Heart left ventricle (tissue), 16 donors: ENCODE data around the gene MLC1. TPM values are rescaled to one million over a fixed set of nuclear protein-coding genes. Genes with fewer than 3 reads are reported as not detected.
A peak's percentile ranks its signal among the peaks of the same experiment; 100 is the strongest.

Experiments used
- ATAC-seq, 4 donors: fragments of 200-7000 bp; cut with Tn5 transposase; one replicate each; pipeline ENCODE4 v1.9.1; 2020 to 2022; ENCODE audit warnings: moderate library complexity in 4 of 4, mild to moderate bottlenecking in 3 of 4, moderate number of reproducible peaks in 1 of 4
- DNase-seq, 5 donors: peaks; one replicate each; pipeline ENCODE4 v3.0.0-alpha.2; 2020
- H3K27ac ChIP-seq, 12 donors: fragments of 200-600 bp; sonication (generic) in 4 of 12; one replicate each; pipeline versions ENCODE4 v1.5.0 to v1.8.0; 2016 to 2022; ENCODE audit warnings: mild to moderate bottlenecking in 2 of 12
- H3K27me3 ChIP-seq, 9 donors: fragments of 200-600 bp; sonication (generic) in 2 of 9; one replicate each; pipeline versions ENCODE4 v1.5.1 to v1.8.0; 2016 to 2022; ENCODE audit warnings: mild to moderate bottlenecking in 3 of 9
- H3K36me3 ChIP-seq, 9 donors: fragments of 200-600 bp; sonication (generic) in 2 of 9; one replicate each; pipeline versions ENCODE4 v1.5.0 to v1.8.0; 2018 to 2022; ENCODE audit warnings: mild to moderate bottlenecking in 2 of 9
- H3K4me1 ChIP-seq, 12 donors: fragments of 200-600 bp; sonication (generic) in 4 of 12; one replicate each; pipeline versions ENCODE4 v1.5.0 to v1.8.0; 2016 to 2022; ENCODE audit warnings: mild to moderate bottlenecking in 3 of 12
- H3K4me3 ChIP-seq, 12 donors: fragments of 200-600 bp; sonication (generic) in 4 of 12; one replicate each; pipeline versions ENCODE4 v1.5.0 to v1.8.0; 2017 to 2022; ENCODE audit warnings: mild to moderate bottlenecking in 9 of 12, moderate library complexity in 4 of 12
- H3K9me3 ChIP-seq, 12 donors: fragments of 200-600 bp; sonication (generic) in 4 of 12; one replicate each; pipeline versions ENCODE4 v1.5.0 to v1.8.0; 2016 to 2022; ENCODE audit warnings: mild to moderate bottlenecking in 1 of 12
- CTCF ChIP-seq, 12 donors: fragments of 200-600 bp; sonication (generic) in 4 of 12; IDR thresholded peaks; one replicate each; pipeline versions ENCODE4 v1.5.0 to v1.8.0; 2018 to 2022; ENCODE audit warnings: antibody characterized with exemption in 12 of 12, mild to moderate bottlenecking in 5 of 12
- POLR2A ChIP-seq, 2 donors: fragments of 450-650 bp; IDR thresholded peaks; one replicate each; pipeline ENCODE4 v1.6.1; 2017; ENCODE audit warnings: antibody characterized with exemption in 2 of 2, mild to moderate bottlenecking in 2 of 2, moderate library complexity in 2 of 2
- WGBS, 4 donors: extraction: QIAGEN DNeasy Blood & Tissue Kit in 2 of 4; methylation state at CpG; one replicate each; pipeline versions ENCODE4 v1.1.5 to v1.1.7; 2013 to 2018; 5-methylcytosine and 5-hydroxymethylcytosine counted together
- intact Hi-C, 10 donors: fragments of 100-400 bp; cut with DNase I; formaldehyde crosslinking; loops; one replicate each; pipeline versions ENCODE4 v1.11.1 to v1.14.2; 2022
- polyA plus RNA-seq, 2 donors: library from polyadenylated mRNA; stranded (reverse); fragments of 200-250 nt; gene quantifications; one replicate each; pipeline ENCODE4 v1.2.3, GENCODE V29; 2013
- total RNA-seq, 9 donors: library from RNA; depleted of rRNA in 2 of 9; stranded (reverse); fragments of >200 nt in 2 of 9; fragmentation: NEBNext Ultra II Directional in 3 of 9; extraction: Animal tissue kit (Norgen Biotek cat#: 25700) in 3 of 9; gene quantifications; one replicate each; pipeline versions ENCODE4 v1.1.0 to v1.2.4, GENCODE V29; 2016 to 2023
- donor health status: ischemic (EF 13 %, LVEDD 7.1; RV severe dilation, severe dysfunction).
- donor health status: healthy with polysubstance abuse.
- donor health status: DM: no; HTN: yes; CAD: no.
- donor health status: DM: no; HTN: no; CAD: no.
- donor health status: ischemic (EF 25% LVEDD 6.9; RV normal size, moderate dysfunction).
- donor health status: ischemic (EF 25% LVEDD 5.7; RV mildly dilated, moderate dysfunction).
- donor health status: healthy.
- donor health status: DM: yes; HTN: yes; CAD: no.
- donor health status: ischemic (EF 35%, LVEDD 5.7; RV mildly dilated, moderate dysfunction).
- donor health status: nonischemic (EF 11% LVEDD 7.7; RV severe dilation, severe dysfunction).
- donor health status: DM: yes; HTN: yes; CAD: no.
- donor health status: PGD.
- donor health status: ischemic (EF 29% LVEDD 5.4; RV normal size, mild dysfunction).
- donor health status: nonischemic (EF 23%, LVEDD 6.1; RV moderate dilation, normal function).

The MLC1 gene
- total and polyA plus RNA-seq, 11 donors: 0.03 to 0.80 (median 0.15) TPM; not detected in 5

GRCh38 chr22:50072714-50073538 is 12.3 kb downstream of the MLC1 start:
- Histone ChIP-seq H3K4me1 (no peaks in the 10 kb centered on the region), H3K27me3 (peaks cover 0 to 13% (median 0%) of the 10 kb centered on the region in 9 donors), H3K9me3 (no peaks in the 10 kb centered on the region), H3K27ac (no peak overlapping the region), H3K4me3 (no peak overlapping the region), H3K36me3 (no peaks in the 10 kb centered on the region)
- DNase-seq: no peak
- 87 to 92% (median 89%) methylated on average over 26 to 28 of the region's 28 CpGs for WGBS, 4 donors
- ATAC-seq: no peak
- intact Hi-C loops: no loop called here
- TF ChIP-seq POLR2A (IDR thresholded peaks at IDR 0.05): no peak

GRCh38 chr22:50072167-50072555 is 13.1 kb downstream of the MLC1 start:
- Histone ChIP-seq H3K4me1 (no peaks in the 10 kb centered on the region), H3K4me3 (no peak overlapping the region), H3K36me3 (no peaks in the 10 kb centered on the region), H3K27me3 (peaks cover 0 to 13% (median 0%) of the 10 kb centered on the region in 9 donors), H3K9me3 (no peaks in the 10 kb centered on the region), H3K27ac (no peak overlapping the region)
- intact Hi-C loops: no loop called here
- TF ChIP-seq POLR2A (IDR thresholded peaks at IDR 0.05) (no peak), CTCF (IDR thresholded peaks at IDR 0.05) (no peak)
- ATAC-seq (peak in 1 of 4 donors; percentile 24), DNase-seq (no peak)
- WGBS, 4 donors: 88 to 91% (median 91%) methylated on average over 6 to 9 of the region's 9 CpGs

GRCh38 chr22:50071432-50072166 is 13.6 kb downstream of the MLC1 start:
- no peak for ATAC-seq
- no peak for DNase-seq
- Histone ChIP-seq H3K9me3 (no peaks in the 10 kb centered on the region), H3K36me3 (no peaks in the 10 kb centered on the region), H3K4me3 (no peak overlapping the region), H3K27me3 (peaks cover 0 to 13% (median 0%) of the 10 kb centered on the region in 9 donors), H3K4me1 (no peaks in the 10 kb centered on the region), H3K27ac (no peak overlapping the region)
- intact Hi-C loops: no loop called here
- TF ChIP-seq POLR2A (IDR thresholded peaks at IDR 0.05) (no peak), CTCF (IDR thresholded peaks at IDR 0.05) (no peak)
- 83 to 92% (median 85%) methylated on average over 14 of the region's 14 CpGs for WGBS, 4 donors

GRCh38 chr22:50070366-50070765 is 14.9 kb downstream of the MLC1 start:
- H3K4me3 ChIP-seq: no peak overlapping the region
- TF ChIP-seq POLR2A (IDR thresholded peaks at IDR 0.05) (no peak), CTCF (IDR thresholded peaks at IDR 0.05) (no peak)
- H3K4me1 ChIP-seq: no peaks in the 10 kb centered on the region
- 68 to 92% (median 83%) methylated on average over 7 to 8 of the region's 8 CpGs for WGBS, 4 donors
- DNase-seq (no peak), ATAC-seq (no peak)
- intact Hi-C loops: no loop called here
- H3K27me3 ChIP-seq: peaks cover 0 to 13% (median 0%) of the 10 kb centered on the region in 9 donors
- no peaks in the 10 kb centered on the region for H3K9me3 ChIP-seq
- H3K27ac ChIP-seq: no peak overlapping the region
- H3K36me3 ChIP-seq: no peaks in the 10 kb centered on the region
